OCI-LY3 (cell line): ENCODE measurements around the gene FAM111A.

Experiments used
- CTCF ChIP-seq: fragments of 200-600, 300-600 bp; sonication (generic); IDR thresholded peaks from 2 replicates; pipeline ENCODE4 v1.5.1; 2014; ENCODE audit warnings: antibody characterized with exemption, low read length, low read depth
- EZH2phosphoT487 ChIP-seq: fragments of 200-600 bp; shearing (Covaris generic); IDR thresholded peaks from 2 replicates; pipeline ENCODE4 v1.6.1; 2018; ENCODE audit warnings: antibody characterized with exemption, mixed run types, low read depth

- TF ChIP-seq CTCF (no peak), EZH2phosphoT487 (no peak)
These were observed 4.0 kb upstream of the FAM111A start for GRCh38 chr11:59138643-59139042.
